HG03432 (cell line): ENCODE data around the gene CCM2.
"Not testable (repeated sequence)": the region's sequence is repeated elsewhere in the genome, so short reads cannot be mapped to it uniquely, and the experiment has no call there.

ENCODE experiments used
- ATAC-seq: cut with Tn5 transposase; IDR thresholded peaks from one replicate; pipeline ENCODE4 v1.9.1; 2021; ENCODE audit warnings: mild to moderate bottlenecking, moderate library complexity; ENCODE audit not compliant: unreplicated experiment

Gene CCM2

DNA sequence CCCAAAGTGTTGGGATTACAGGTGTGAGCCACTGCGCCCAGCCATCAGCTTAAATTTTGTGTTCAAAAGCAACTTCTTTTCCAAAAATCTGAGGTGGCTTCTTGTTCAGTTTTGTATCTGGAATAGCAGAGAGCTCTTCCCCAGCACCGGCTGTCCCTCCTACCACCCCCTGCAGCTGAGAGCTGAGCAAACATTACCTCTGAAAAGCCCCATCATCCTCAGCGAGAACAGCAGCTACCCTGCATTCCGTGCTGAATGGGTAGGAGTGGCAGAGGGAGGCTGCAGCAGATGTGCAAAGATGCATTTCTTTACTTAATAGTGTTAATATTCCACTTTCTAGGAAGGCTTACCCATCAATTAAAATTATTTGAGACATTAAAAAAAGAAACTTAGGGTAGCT, 31.8 kb downstream of the CCM2 start:
- no peak for ATAC-seq

DNA sequence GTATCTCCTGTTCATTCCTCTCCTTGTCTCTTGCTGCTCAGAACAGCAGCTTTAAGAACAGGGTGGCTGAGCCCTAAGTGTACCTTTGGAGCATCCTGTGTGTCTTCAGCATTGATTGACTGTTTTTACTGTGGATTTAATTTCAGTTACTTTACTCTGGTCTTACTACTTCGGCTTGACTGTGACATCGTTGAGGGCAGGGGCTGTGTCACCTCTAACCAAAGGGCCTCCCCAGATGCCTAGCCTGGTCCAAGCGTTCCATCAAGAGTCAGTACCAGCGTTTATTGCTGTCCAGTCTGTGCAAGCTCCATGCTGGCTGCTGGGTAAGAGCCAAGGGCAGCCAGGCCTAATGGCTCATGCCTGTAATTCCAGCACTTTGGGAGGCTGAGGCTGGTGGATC, 32.4 kb downstream of the CCM2 start:
- no peak for ATAC-seq

DNA sequence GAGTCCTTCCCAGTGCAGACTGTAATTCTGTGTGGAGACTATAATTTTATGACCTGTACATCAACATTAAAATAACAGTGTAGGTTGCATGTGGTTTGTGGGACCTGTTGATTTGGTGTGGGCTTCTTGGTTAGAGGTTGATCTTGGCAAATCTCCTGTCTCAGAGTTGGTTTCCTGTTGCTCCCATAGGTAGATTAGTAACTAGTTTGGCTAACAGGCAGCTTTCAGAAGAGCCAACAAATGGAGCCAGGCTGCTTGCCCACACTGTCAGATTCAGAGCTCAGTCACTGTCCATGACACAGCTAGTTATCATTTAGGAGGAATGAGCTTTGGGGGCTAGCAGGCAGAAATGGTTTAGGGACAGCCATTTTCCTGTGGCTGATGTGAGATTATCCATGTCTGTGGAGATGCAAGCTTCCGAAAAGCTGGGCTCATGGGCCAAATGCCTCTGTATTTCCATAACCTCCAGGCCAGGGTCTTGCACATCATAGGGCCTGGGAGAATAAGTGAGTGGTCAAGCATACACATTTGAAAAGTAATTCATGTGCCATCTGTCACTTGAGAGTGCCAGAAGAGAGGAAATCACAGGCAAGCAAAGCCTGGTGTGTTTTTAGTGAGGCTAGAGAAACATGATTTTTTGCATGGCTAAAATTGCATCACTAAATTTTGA, 33.4 kb downstream of the CCM2 start:
- ATAC-seq: no peak

DNA sequence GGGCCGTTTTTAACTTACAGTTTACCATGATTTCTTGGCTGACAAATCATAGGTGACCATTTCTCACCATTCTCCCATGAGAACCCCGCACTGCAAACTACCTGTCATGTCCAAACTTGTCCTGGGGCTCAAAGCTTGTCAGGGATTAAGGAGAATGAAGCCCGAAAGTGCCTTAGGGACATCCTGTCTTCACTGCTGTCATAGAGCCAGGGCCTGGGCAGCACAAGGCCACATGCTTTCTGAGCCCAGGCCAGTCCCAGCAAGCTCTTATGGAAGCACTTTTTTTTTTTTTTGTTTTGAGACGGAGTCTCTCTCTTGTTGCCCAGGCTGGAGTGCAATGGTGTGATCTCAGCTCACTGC, 33.9 kb downstream of the CCM2 start:
- ATAC-seq: no peak

DNA sequence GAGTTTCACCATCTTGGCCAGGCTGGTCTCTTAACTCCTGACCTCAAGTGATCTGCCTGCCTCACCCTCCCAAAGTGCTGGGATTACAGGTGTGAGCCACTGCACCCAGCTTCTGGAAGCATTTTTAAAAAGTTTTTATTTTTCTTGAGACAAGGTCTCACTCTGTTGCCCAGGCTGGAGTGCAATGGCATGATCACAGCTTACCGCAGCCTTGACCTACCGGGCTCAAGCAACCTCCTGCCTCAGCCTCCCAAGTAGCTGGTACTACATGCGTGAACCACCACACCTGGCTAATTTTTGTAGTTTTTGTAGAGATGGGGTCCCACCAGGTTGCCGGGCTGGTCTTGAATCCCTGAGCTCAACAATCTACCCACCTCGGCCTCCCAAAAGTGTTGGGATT, 34.7 kb downstream of the CCM2 start:
- ATAC-seq: not testable (repeated sequence)

DNA sequence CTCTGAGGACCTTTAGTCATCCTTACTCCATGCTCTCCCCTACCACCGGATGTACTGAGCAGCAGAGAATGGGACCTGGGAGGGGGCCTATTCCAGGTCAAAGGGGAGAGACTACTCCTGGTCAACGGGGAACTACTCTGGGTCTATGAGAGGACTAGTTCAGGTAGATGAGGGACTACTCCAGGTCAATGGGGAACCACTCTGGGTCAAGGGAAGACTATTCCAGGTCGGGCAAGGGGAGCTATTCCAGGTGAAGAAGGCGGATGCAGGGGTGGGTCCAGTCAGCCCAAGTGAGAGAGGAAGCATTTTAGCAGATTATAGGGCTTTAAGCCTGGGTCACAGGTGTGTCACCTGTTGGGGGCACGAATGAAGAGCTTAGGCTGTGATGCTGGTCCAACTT, 35.4 kb downstream of the CCM2 start:
- ATAC-seq: no peak

DNA sequence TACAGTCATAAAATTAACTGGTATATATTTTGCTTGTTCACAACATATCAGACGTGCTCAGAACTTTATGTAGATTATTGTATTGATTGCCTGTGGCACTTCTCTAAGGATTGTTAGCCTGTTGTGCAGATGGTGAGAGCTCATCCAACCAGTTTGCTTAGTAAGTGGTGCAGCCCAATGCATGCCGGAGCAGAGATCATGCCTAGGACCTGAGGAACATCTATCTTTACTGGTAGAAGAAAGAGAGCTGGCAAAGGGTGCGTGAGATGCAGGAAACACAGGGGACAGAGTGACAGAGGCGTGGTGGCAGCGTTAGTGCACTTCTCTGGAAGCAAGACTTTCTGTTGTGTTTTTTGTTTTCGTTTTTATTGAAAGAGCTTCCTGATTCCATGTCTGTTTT, 35.9 kb downstream of the CCM2 start:
- no peak for ATAC-seq

DNA sequence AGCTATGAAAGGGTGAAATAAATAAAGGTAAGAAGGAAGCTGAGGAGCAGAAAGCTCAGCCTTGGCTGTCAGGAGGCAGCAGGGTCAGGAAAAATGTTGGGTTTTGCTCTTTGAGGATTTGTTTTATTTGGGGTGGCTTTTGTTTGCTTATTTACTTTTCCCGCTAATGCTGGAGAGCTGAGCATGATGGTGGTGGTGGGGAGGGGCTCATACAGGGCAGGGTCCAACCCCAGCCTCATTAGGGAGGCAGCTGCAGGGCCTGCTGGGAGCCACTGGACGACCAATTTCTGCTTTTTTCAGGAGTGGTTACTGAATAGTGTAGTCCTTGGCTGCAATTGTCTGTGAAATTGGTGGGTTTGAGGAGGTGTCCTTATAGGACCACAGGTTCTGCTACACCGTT, 36.3 kb downstream of the CCM2 start:
- no peak for ATAC-seq

DNA sequence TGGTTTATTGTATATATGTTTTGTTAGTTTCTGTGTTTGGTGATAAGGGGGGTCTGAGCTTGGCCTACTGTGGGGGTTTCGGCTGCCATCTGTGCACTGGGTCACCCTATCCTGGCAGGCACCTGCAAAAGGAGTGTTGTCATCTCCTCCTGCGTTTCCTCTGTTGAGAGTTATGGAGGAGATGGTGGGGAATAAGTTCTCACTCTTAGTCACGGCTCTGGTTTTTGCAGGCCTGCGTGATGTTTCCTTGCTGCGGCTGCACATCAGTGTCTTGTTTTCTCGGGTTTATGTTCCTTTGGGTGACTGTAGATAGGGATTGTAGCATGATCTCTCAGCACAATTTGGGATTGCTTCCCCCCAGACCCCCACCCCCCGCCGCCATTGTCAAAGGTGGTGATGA, 36.8 kb downstream of the CCM2 start:
- ATAC-seq: no peak

DNA sequence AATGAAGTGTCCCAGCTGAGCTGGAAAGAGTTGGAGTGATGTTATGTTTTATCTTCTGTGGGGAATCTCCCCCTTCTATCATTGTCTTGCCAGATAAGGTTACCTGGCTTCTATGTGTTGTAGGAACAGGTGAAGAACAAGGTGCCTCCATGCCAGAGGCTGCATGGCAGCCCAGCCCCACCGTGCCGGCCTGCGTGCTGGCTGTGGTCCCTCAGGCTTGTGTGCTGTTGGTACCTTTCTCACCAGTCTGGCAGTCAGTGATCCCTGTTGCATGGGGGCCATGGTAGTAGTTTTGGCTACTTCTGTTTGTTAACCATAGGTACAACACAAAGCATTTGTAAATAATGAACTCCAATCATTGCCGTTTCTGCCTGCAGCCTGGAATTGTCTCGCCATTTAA, 37.9 kb downstream of the CCM2 start:
- no peak for ATAC-seq

DNA sequence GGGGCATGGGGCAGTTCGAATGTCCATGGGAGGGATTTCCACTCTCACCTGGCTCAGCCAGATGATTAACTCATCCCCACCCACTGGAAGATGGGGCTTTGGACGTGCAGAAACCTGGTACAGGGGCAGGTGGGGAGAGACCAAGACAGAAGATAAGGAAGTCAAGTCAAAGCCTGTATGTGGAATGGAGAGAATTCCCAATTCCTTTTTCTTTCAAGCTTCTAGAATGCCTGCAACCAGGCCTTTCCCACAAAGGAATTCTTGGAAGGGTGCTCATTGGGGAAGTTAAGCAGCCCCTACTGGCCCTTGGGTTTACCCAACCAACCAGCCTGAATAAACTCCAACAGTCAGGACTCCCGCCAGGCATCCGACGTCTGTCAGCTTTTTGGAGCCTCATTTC, 39.1 kb downstream of the CCM2 start:
- no peak for ATAC-seq

DNA sequence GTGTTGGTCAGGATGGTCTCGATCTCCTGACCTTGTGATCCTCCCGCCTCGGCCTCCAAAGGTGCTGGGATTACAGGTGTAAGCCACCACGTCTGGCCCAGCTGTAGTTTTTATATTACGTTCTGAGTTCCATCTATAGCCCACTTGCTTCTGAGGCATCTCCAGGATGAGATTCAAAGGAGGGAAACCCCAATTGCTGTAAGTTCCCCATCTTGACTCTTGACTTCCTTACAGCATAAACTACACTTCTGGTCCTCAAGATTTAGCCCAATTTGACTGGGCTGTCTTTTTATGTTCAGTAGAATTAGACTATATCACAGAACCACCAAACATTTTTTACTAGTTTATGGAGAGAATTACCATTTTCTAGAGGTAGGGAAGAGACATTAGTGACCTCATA, 44.3 kb downstream of the CCM2 start:
- no peak for ATAC-seq

DNA sequence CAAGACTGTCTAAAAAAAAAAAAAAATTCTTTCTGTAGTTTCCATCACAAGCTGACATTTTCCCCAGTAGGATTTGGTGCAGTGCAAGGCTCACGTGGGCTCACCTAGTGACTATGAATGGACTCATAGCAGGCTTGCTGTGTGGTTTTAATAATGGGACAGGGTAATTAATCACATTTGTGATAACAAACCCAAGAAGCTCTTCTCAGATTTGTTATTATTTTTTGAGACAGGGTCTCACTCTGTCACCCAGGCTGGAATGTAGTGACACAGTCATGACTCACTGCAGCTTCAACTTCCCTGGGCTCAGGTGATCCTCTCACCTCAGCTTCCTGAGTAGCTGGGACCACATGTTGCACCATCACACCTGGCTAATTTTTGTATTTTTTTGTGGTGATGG, 48.7 kb downstream of the CCM2 start:
- ATAC-seq: no peak

DNA sequence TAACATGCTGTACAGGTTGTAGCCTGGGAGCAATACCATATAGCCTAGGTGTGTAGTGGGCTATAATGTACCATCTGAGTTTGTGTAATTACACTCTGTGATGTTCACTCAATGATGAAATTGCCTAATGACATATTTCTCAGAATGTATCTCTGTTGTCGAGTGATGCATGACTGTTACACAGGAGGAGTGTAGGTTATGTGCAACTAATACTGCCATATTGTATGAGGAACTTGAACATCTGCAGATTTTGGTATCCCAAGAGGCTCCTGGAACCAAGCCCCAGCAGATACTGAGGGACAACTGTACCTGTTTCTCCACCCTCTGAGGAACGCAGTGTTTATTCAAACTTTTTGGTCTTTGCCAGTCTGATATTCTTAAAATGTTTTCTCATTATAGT, 50.2 kb downstream of the CCM2 start:
- no peak for ATAC-seq

DNA sequence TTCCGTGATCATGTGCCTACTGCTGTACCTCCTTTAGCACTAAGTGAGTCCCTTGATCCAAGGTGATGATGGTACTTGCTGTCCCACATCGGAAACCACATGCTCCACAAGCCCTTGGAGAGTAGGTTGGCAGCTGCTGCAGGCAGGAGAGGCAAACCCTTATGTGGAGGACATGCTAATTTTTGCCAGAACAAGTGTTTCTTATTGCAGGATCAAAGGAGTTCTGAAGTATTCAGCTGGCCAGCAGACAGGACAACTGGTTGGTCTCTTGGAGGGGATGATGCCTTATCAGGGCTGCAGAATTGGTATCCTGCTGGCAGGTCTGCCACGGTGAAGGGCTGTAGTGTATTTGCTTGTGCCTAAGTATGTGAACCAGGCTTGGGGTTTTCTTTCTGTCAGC, 52.0 kb downstream of the CCM2 start:
- no peak for ATAC-seq

DNA sequence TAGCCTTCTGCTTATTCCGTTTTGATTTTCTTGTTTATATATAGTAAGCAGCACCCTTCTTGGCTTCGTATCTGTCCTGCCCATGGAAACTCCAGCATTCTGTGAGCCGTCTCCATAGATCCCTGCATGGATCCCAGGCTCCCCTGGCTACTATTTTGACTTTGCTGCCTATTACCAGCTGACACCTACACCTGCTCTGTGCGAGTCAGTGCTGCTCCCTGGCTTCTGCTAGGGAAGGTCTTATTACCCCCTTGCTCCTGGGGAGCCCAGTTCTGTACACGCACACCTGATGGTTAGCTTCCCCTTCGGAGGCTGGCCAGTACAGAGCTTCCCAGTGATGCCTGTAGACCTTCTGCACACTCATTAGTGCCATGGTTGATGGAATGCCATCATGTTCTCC, 53.4 kb downstream of the CCM2 start:
- no peak for ATAC-seq

DNA sequence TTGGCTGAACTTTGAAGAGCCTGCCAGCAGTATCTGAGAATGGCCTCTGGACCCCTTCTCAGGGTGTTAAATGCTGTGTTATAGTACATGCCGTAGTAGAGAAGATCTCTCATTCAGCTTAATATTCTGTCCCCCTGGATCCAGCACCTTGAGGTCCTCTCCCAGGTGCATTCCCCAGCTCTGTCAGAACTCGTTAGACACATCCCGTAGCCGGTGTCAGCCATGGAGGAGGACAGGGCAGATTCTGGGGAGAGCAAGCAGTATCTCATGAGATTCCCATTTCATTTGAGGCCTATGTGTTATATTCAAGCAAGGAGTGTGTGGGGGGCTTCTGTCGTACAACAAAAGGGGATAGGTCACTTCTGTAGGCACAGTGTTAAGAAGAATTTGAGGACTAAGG, 53.9 kb downstream of the CCM2 start:
- no peak for ATAC-seq

DNA sequence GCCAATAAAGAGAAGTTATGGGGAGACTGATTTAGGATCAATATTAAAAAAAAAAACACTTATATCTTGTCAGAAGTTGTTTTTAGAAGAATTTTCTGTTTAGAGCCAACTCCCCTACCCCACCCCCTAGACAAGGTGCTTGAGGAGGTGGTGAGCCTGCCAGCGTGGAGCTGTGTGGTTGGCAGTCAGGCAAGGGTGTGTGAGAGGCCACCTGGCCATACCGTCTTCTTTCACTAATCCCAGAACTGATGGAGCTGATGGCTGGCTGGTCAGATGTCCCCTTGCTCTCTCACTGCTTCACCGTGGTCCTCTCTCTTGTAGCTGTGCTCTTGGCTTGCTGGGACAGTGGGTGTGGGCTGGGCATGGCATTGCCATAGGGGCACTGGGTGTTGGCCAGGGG, 54.4 kb downstream of the CCM2 start:
- no peak for ATAC-seq

DNA sequence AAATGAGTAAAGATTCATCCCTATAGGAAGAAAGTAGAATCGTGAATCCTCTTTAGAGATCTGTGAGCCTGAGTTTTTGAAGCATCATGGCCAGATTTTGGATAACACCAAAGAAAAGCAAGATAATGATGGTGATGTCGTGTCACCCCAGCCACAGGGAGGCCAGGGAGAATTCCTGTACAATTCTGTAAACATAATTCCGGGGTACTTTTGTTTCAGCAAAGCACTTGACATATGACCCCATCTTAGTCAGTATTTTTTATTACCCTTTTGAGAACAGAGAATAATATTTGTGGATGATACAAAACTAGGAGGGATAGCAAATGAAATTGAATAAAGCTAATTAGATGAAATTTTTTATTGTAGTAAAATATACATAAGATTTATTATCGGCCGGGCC, 55.0 kb downstream of the CCM2 start:
- no peak for ATAC-seq

DNA sequence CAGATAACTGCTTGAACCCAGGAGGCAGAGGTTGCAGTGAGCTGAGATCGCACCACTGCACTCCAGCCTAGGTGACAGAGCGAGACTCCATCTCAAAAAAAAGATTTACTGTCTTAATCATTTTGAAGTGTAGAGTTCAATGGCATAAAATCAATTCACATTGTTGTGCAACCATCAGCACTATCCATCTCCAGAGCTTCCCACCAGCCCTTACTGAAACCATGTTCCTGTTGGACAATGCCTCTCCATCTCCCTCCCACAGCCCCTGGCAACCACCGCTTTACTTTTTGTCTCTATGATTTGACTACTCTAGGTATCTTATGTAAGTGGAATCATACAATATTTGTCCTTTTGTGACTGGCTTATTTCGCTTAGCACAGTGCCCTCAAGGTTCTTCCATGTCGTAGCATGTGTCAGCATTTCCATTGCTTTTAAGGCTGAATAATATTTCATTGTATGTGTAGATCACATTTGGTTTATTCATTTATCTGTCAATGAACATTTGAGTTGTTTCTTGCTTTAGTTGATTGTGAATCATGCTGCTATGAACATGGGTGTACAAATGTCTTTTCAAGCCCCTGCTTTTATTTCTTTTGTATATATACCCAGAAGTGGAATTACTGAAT, 55.7 kb downstream of the CCM2 start:
- no peak for ATAC-seq

DNA sequence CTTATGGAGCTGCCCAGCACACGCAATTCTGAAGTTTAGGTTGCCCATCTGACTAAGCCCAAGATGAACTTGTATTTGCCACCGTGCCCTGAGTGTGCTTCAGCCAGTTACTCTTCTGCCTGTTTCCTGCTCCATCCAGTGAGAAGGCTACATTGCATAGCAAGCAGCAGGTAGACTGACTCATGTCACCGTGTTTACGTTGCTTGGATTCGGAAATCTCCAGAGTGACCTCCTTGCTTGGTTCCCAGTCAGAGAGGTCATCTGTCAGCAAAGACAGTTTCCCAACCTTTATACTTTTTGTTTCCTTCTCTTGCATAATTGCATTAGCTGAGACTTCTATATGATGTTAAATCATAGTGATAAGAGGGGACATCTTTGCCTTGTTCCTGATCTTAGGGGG, 57.9 kb downstream of the CCM2 start:
- ATAC-seq: no peak

DNA sequence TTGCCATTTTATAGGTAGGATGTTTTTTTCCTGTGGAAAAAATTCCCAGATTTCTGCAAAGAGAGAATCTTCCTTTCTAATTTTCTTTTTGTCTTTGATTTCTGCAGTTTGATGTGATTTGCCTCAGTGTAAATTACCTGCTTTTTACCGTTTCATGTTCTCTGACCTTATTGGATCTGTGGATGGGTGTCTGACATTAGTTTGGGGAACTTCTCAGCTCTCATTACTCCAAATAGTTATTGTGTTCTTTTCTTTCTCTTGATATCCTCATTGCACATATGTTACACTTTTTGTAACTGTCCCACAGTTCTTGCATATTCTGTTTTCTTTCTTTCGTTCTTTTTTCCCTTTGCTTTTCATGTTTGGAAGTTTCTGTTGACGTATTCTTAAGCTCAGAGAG, 60.3 kb downstream of the CCM2 start:
- no peak for ATAC-seq

DNA sequence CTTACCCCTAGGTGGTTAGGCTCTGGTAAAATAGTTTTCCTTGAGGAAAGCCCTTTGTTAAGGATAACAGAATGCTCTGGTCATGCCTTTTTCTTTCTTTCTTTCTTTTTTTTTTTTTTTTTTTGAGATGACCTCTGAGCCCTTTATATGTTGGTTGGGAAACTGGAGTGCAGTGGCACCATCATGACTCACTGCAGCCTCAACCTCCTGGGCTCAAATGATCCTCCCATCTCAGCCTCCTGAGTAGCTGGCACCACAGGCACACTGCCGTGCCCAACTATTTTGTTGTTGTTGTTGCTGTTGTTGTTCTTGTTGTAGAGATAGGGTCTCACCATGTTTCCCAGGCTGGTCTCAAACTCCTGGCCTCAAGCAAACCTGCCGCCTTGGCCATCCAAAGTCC, 61.4 kb downstream of the CCM2 start:
- ATAC-seq: no peak
